Muscle layer of colon (tissue), 2 donors: Measurements from ENCODE around the gene PHYKPL.
A peak's percentile ranks its signal among the peaks of the same experiment; 100 is the strongest.

Source experiments
- H3K27ac ChIP-seq: one replicate; pipeline ENCODE4 v1.7.0; 2013; ENCODE audit warnings: low read depth, mild to moderate bottlenecking, low read length, moderate library complexity
- H3K27me3 ChIP-seq, 2 donors: one replicate each; pipeline ENCODE4 v1.7.0; 2013; ENCODE audit warnings: low read length in 2 of 2, mild to moderate bottlenecking in 2 of 2; ENCODE audit not compliant: insufficient read depth in 2 of 2, control insufficient read depth in 1 of 2
- H3K36me3 ChIP-seq: one replicate; pipeline ENCODE4 v1.7.0; 2013; ENCODE audit warnings: mild to moderate bottlenecking, low read length; ENCODE audit not compliant: insufficient read depth
- H3K4me1 ChIP-seq: one replicate; pipeline ENCODE4 v1.7.0; 2013; ENCODE audit warnings: mild to moderate bottlenecking, low read length; ENCODE audit not compliant: insufficient read depth
- H3K4me3 ChIP-seq, 2 donors: one replicate each; pipeline ENCODE4 v1.7.0; 2013; ENCODE audit warnings: low read length in 2 of 2, low read depth in 1 of 2, mild to moderate bottlenecking in 1 of 2, moderate library complexity in 1 of 2
- H3K9ac ChIP-seq: one replicate; pipeline ENCODE4 v1.7.0; 2013; ENCODE audit warnings: low read length
- H3K9me3 ChIP-seq: one replicate; pipeline ENCODE4 v1.7.0; 2013; ENCODE audit warnings: mild to moderate bottlenecking, low read length
- donor health status: abdominal sarcoma.
- donor health status: Adenocarcinoma of cecum.

Gene PHYKPL

GRCh38 chr5:178170455-178170854, 62.1 kb downstream of the PHYKPL start:
- Histone ChIP-seq H3K4me1 (no peaks in the 10 kb centered on the region), H3K9me3 (no peaks in the 10 kb centered on the region), H3K9ac (no peak overlapping the region), H3K27me3 (peaks cover 0 to 3% of the 10 kb centered on the region in 2 donors), H3K4me3 (no peak overlapping the region), H3K36me3 (no peaks in the 10 kb centered on the region), H3K27ac (no peak overlapping the region)

DNA sequence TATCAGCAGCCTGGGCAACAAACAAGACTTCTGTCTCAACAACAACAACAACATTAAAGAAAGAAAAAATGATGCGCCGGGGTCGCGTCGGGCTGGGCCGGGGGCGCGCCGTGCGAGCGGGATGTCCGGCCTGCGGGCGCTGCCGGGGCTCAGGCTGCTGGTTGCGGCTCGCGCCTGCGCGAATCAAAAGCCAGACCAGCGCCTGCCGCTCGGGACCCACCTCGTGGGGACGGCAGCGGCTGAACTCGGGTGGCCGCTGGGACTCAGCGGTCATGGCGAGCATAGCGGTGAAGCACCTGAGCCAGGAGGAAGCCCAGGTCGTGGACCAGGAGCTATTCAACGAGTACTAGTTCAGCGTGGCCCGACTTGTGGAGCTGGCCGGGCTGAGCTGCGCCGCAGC, 67.0 kb downstream of the PHYKPL start:
- peaks cover 5% of the 10 kb centered on the region for H3K4me1 ChIP-seq
- H3K9me3 ChIP-seq = no peaks in the 10 kb centered on the region
- H3K9ac ChIP-seq = no peak overlapping the region
- peaks cover 7 to 17% of the 10 kb centered on the region in 2 donors for H3K27me3 ChIP-seq
- no peaks in the 10 kb centered on the region for H3K36me3 ChIP-seq
- H3K4me3 ChIP-seq = no peak overlapping the region
- H3K27ac ChIP-seq = no peak overlapping the region

- peaks cover 7 to 17% of the 10 kb centered on the region in 2 donors for H3K27me3 ChIP-seq
- no peaks in the 10 kb centered on the region for H3K9me3 ChIP-seq
- H3K27ac ChIP-seq = no peak overlapping the region
- no peaks in the 10 kb centered on the region for H3K36me3 ChIP-seq
- H3K4me3 ChIP-seq = peak overlapping the region in 1 of 2 donors; percentile 50
- H3K4me1 ChIP-seq = peaks cover 5% of the 10 kb centered on the region
- H3K9ac ChIP-seq = no peak overlapping the region
Observed at GRCh38 chr5:178163772-178164735, 68.5 kb downstream of the PHYKPL start.

GRCh38 chr5:178162481-178162880, 70.1 kb downstream of the PHYKPL start:
- H3K9me3 ChIP-seq = no peaks in the 10 kb centered on the region
- peaks cover 7 to 17% of the 10 kb centered on the region in 2 donors for H3K27me3 ChIP-seq
- H3K9ac ChIP-seq = no peak overlapping the region
- H3K4me1 ChIP-seq = peaks cover 5% of the 10 kb centered on the region
- H3K4me3 ChIP-seq = no peak overlapping the region
- H3K27ac ChIP-seq = no peak overlapping the region
- no peaks in the 10 kb centered on the region for H3K36me3 ChIP-seq

DNA sequence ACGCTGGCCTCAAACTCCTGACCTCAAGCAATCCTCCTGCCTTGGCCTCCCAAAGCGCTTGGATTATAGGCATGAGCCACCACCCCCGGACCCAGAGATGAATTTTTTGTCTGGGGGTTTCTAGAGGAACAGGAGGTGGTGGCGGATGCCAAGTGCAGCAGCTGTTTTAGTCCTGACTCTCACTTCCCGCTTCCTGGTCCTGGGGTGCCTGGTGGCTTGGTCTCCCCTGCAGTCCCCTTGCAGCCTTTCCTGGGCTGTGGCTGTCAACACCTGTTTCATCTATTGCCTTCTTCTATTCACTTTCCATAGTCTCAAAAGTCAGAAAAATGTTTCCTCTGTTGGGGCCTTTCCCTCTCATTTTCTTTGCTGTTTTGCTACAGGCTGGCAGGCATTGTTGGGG, 72.4 kb downstream of the PHYKPL start:
- Histone ChIP-seq H3K4me3 (no peak overlapping the region), H3K9me3 (no peaks in the 10 kb centered on the region), H3K36me3 (no peaks in the 10 kb centered on the region), H3K27me3 (peaks cover 7 to 12% of the 10 kb centered on the region in 2 donors), H3K27ac (no peak overlapping the region), H3K9ac (no peak overlapping the region), H3K4me1 (peaks cover 5% of the 10 kb centered on the region)
